ENCODE results near the gene IRF8.

DNA sequence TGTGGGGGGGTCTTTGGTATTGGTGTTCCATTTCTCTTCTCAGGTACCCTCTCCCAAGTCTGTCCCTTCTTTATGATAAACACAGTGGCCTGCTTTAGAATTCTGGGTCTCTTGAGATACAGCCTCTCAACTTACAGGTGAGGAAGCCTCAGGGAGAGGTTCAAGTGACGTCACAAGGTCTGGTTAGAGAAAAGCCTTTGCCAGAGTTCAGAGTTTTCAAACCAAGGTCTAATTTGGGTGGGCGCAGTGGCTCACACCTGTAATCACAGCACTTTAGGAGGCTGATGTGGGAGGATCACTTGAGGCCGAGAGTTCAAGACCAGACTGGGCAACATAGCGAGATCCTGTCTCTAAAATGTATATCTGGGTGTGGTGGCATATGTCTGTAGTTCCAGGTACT, 2.1 kb downstream of the IRF8 start:
- TF ChIP-seq, protein P1, sequence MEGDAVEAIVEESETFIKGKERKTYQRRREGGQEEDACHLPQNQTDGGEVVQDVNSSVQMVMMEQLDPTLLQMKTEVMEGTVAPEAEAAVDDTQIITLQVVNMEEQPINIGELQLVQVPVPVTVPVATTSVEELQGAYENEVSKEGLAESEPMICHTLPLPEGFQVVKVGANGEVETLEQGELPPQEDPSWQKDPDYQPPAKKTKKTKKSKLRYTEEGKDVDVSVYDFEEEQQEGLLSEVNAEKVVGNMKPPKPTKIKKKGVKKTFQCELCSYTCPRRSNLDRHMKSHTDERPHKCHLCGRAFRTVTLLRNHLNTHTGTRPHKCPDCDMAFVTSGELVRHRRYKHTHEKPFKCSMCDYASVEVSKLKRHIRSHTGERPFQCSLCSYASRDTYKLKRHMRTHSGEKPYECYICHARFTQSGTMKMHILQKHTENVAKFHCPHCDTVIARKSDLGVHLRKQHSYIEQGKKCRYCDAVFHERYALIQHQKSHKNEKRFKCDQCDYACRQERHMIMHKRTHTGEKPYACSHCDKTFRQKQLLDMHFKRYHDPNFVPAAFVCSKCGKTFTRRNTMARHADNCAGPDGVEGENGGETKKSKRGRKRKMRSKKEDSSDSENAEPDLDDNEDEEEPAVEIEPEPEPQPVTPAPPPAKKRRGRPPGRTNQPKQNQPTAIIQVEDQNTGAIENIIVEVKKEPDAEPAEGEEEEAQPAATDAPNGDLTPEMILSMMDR (IDR thresholded peaks at IDR 0.05; ENCODE audit: low read depth, low read length), result no peak
- no peak for TF ChIP-seq EZH2phosphoT487 (IDR thresholded peaks at IDR 0.05; ENCODE audit: low read depth)

Measured in OCI-LY3 (cell line).